GM21717 (cell line): Measurements from ENCODE around the gene PYDC1.
"Not testable (repeated sequence)": the region's sequence is repeated elsewhere in the genome, so short reads cannot be mapped to it uniquely, and the experiment has no call there.

Source experiments
- ATAC-seq: cut with Tn5 transposase; IDR thresholded peaks from one replicate; pipeline ENCODE4 v1.9.1; 2021; ENCODE audit warnings: mild to moderate bottlenecking, moderate library complexity; ENCODE audit not compliant: unreplicated experiment

The PYDC1 gene

DNA sequence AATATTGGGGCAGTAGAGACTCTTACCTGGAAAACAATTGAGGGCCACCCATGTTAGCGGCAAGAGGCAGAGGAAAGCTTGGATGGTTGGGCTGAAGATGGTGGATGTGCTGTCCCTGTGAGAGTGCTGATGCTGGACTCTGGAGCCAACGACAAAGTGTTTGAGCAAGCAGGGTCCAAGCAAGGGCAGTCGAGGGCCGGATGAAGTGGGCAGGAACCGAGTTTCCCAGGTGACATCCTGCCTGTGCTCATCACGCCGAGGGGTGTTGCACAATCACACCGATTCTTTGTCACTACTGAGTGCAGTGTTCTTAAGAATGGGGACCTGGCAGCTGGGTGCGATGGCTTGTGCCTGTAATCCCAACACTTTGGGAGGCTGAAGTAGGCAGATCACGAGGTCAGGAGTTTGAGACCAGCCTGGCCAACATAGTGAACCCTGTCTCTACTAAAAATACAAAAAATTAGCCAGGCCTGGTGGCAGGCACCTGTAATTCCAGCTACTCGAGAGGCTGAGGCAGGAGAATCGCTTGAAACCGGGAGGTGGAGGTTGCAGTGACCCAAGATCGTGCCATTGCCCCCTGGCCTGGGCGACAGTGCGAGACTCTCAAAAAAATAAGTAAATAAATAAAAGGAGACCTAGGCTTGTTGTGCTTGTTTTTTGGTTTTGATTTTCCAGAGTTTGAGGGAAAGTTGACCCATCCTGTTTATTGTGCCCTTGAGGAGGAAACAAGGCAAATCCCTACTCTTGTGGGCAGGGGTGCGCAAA lies 20.4 kb downstream of the PYDC1 start:
- no peak for ATAC-seq

DNA sequence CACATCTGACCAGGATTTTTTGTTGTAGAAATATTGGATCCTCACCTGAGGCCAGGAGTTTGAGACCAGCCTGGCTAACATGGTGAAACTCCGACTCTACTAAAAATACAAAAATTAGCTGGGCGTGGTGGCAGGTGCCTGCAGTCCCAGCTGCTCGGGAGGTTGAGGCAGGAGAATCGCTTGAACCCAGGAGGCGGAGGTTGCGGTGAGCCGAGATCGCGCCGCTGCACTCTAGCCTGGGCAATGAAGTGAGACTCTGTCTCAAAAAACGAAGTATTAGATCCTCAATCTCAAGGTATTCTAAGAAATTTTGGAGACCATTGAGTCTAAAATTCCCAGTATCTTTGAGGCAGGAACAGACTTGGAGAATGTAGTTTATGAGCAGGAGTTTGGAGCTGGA lies 21.1 kb downstream of the PYDC1 start:
- not testable (repeated sequence) for ATAC-seq

DNA sequence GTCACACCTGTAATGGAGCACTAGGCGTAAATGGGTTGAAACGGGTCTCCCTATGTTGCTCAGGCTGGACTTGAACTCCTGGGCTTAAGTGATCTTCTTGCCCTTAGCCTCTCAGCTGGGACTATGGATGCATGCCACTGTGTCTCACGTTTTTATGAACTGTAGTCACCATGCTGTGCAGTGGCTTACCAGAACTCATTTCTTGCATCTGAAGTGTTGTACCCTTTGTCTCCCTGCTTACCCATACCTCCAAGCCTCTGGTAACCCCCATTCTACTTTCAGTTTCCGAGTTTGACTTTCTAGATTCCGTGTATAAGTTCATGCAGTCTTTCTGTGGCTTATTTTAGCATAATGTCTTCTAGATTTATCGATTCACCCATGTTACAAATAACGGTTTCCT lies 22.0 kb downstream of the PYDC1 start:
- ATAC-seq = no peak

DNA sequence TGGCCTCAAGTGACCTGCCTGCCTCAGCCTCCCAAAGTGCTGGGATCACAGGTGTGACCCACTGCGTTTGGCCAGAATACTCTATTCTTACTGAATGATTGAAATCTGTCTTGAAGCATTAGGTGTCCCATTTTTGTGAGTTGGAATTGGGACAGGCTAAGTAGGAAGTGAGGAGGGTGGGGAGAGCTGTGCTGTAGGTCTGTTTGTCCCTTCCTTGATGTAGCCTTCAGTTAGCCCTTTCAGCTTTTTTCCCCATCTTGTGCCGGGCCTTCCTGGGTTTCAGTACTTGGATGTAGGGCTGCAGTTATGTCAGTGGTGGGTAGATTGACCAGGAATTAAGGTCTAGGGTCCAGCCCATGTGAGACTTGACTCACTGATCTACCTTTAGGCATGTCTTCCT lies 23.1 kb downstream of the PYDC1 start:
- no peak for ATAC-seq

DNA sequence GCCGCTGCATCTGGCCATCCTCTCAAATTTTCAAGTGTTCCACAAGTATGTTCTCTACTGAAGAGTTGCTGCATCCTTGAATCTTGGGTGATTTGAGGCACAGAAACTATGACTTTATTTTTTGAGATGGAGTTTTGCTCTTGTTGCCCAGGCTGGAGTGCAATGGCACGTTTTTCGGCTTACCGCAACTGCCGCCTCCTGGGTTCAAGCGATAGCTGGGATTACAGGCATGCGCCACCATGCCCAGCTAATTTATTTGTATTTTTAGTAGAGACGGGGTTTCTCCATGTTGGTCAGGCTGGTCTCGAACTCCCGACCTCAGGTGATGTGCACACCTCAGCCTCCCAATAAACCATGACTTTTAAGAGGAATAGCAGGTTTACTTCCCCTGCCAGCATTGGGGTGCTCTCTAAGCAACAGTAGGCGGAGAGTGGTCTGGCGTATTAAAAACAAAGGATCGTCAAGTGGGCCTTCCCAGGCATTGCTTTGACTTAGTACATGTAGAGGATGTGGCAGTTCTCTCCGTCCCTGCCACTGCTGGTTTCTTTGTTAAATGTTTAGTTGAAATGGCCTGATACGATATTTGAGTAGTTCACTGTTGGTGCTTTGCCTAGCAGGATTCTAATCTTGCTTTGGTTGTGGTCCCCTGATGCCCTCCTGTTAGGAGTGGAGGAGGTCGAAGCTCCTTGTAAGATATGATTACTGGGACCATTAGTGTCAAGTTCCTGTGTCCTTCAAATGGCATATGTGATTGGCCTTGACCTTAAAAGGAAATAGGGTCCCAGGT lies 23.9 kb downstream of the PYDC1 start:
- no peak for ATAC-seq

DNA sequence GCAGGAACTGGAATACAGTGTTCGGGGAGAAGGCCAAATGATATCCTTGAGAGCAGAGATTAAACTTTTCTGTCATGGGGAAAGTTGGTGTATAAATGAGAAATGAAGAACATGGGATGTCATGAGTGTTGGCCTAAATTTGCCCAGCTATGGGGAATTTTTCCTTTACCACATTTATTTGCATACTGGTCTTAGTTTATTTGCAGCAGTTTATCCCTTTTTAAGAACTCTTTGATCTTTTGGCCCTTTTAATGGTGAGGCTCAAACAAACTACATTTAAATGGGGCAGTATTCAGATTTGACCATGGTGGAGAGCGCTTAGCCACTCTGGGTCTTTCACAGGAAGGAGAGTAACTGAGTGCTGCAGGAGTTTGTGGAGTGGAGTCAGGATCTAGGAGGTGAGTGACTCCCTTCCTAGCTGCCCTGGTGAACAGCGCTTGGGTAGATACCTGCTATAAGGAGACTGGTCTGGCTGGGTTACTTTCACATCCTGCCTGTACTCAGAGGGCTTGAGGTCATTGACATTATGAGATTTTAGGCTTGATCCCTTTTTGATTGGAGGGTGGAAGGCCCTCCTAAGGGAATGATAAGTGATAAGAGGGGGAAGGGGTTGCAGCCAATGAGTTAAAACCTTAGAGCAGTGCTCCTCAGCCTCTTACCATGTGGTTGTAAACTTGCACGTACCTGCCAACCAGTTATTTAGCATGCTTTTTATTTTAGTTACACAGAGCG lies 25.1 kb downstream of the PYDC1 start:
- no peak for ATAC-seq

DNA sequence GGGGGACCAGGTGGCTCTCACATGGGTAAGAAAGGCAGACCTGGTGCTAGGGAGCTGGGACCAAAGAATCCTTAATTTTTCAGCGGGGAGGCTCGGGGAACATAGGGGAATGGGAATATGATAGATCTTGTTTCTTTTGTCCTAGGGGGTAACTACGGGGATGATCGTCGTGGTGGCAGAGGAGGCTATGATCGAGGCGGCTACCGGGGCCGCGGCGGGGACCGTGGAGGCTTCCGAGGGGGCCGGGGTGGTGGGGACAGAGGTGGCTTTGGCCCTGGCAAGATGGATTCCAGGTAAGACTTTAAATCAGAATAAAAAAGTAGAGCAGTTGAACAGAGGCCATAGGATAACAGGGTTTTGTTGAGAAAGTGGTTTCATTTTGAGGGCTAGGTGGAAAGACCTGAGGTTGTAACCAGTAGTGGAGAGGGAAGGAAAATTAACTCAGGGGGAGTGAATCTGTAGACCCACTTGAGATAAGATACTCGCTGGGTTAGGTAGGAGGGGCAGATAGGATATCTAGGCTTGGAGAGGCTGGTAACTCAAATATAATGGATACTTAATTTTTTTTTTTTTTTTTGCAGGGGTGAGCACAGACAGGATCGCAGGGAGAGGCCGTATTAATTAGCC lies 26.0 kb downstream of the PYDC1 start:
- ATAC-seq = no peak

DNA sequence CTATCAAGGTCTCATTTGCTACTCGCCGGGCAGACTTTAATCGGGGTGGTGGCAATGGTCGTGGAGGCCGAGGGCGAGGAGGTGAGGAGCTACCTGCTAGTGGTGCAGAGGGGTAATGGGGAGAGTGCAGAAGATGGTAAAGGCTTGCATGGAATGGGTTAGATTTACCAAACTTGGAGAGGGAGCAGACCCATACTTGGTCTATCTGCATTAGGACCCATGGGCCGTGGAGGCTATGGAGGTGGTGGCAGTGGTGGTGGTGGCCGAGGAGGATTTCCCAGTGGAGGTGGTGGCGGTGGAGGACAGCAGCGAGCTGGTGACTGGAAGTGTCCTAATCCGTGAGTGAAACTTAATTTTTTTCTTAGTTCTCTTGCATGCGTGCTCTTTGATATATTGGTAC lies 26.9 kb downstream of the PYDC1 start:
- ATAC-seq = no peak

DNA sequence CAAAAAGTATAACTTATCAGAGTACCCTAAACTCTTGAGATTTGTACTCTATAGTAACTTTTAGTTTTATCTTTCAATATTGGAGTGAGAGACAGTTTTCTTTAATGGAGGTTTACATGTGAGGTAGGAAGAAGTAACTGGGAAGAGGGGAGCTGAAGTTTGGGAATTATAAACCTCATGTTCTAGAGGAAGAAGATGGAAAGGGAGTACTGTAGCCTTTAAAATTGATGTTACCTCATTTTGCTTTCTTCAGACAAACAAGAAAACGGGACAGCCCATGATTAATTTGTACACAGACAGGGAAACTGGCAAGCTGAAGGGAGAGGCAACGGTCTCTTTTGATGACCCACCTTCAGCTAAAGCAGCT lies 27.5 kb downstream of the PYDC1 start:
- ATAC-seq = no peak

DNA sequence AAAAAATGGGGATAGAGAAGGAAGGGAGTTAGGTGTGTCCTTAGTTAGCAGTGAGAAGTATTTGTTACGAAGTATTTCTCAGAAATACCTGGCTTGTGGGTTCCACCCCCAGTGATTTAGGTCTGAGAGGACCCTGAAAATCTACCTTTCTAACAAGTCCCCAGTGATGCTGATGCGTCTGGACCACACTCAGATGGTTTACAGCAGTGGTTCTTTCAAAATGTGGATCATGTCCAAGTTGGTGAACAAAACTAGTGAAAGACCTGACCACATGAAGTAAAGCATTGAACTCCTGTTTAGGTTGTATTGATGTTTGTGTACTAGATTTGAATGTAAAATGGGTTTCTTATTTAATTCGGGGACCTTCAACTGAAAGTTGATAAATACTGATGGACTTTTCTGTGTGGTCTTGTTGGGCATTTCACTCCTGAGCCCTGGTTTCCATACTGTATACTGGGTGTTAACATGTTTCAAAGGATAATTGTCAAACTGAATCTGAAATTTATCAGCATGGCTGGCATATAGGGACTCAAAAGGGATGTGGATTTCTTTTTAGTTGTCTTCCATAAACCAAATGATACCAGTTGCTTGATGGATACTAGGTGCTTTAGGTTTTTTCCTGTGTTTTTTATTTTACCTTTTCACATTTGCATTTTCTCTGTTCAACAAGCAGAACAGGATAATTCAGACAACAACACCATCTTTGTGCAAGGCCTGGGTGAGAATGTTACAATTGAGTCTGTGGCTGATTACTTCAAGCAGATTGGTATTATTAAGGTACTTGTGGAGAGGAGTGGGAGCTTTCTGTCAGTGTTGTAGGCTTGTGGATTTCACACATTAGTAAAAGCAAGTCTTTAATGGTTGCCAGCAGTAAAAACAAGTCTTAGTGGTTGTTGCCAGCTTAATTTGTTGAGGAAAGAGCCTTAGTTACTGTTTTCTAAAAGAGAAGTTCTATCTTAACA lies 28.2 kb downstream of the PYDC1 start:
- no peak for ATAC-seq

DNA sequence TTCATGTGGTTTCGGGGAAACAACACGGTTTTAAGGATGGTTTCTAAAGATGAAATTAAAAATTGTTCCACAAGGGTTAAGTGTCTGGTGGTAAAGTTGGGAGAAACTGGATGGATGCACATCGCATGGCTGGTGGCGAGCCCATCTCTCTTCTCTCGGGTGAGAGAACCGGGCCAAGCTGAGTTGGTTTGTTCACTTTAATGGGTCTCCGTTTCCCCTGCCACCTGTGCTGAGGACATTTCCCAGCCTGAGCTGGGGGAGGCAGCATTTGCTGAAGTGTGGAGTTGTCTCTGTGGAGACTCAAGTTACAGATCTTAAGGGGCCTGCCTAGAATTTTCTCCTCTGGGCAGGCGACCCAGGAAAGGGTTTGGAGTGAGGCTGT lies 29.1 kb downstream of the PYDC1 start:
- ATAC-seq = no peak

DNA sequence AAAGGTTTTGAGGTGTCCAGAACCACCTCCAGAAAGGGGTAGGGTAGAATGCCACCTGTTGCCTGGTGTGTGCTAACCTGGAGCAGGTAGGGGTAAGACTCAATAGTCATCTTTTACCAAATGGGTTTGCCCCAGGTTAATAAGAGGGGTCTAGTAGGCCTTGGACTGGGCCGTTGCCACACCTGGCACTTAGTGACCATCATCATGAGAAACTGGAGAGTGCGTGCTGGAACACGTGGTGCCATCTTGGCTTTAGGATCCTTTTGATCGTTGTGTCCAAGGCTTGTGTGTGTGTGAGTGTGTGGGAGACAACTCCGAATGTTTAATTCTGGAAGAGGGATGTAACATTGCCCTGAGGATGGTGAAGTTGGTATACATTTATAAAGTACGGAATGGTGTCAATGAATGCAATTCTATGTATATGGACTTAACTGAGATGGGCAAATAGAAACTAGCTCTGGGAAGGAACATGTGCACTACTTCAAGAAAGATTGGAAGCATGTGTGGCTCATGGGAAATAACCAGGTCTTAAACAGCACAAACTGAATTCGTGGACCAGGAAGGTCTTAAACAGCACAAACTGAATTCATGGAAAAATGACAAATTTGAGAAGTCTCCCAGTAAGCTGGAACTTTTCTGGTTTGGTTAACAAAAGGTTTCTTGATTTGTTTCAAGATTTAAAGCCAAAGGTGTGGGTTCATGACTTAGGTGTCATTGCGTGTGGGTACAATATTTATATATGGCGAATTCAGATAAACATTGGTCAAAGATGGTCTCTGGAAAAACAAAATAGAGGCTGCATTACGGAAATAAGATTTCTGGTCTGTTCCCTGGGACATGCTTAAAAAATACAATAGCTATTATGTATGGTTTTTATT lies 29.8 kb downstream of the PYDC1 start:
- no peak for ATAC-seq

DNA sequence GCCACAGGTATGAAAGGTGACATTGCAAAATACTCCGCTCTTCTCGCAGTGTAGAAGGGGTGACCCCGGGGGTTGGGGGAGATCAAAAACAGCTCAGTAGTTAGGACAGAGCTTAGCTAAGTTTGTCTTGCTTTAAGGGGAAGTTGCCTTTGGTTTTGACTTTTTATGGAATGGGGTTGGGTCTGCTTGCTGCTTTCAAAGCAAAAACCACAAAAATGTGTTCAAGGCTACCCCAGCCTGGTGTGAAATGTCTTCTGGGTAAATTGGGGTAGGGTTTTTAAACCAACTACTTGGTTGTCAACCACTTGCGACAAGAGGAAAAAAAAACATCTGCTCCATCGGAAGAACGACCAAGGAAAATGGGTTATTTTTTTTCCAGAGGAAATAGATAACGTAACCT lies 30.8 kb downstream of the PYDC1 start:
- no peak for ATAC-seq

DNA sequence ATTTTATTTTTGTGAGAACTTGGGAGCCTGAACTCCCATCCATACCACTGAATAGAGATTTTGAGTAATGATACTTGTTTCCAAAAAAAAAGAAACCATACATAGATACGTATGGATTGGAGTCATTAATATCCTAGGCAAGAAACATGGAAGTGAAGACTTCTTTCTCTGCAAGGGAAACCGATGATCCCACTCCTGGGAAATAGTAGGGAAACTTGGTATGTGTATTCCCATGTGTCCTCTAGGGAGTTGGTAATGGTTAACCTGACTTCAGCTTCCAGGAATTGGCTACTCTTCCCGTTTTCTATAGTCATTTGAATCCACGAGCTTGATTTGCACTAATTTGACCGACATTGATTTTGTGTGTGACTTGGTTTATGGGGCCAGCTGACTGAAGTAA lies 31.6 kb downstream of the PYDC1 start:
- no peak for ATAC-seq

DNA sequence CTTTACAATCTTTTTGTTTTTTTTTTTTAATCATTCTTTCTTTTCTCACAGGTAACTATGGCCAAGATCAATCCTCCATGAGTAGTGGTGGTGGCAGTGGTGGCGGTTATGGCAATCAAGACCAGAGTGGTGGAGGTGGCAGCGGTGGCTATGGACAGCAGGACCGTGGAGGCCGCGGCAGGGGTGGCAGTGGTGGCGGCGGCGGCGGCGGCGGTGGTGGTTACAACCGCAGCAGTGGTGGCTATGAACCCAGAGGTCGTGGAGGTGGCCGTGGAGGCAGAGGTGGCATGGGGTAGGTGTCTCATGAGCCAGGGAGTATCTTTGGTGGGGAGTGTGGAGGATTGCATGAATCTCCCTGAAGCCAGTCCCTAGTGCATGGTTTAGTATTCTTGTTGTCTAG lies 32.0 kb downstream of the PYDC1 start:
- no peak for ATAC-seq

DNA sequence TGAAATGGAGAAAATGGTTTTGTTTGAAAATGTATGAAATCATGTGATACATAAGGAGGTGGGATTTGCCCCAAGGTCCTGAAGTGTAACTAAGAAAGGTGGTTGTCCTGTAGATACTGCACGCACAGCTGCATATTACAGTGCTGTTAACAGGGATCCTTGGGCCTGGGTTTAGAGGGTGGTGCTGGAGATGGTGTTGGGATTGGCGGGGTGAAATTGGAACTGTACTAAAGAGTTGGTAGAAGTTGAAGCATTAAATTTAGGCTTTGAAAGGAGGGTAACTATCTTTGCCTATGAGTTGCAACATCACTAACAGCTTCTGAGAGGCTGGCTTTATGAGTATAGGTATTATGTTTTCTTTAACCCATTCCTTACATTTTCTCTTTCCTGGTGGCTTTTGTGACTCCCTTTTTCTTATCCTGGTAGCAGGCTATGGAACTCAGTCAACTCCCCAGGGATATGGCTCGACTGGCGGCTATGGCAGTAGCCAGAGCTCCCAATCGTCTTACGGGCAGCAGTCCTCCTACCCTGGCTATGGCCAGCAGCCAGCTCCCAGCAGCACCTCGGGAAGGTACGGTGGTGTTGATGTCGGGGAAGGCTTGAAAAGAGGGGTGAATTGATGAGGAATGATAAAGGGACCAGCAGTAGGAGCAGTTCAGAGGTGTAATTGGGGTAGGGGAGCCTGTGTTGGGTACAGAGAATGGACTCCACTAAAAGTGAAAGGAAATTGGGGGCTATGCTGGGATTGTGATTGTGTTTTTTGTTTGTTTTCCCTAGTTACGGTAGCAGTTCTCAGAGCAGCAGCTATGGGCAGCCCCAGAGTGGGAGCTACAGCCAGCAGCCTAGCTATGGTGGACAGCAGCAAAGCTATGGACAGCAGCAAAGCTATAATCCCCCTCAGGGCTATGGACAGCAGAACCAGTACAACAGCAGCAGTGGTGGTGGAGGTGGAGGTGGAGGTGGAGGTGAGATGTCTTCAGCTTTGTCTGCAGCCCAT lies 33.2 kb downstream of the PYDC1 start:
- no peak for ATAC-seq

DNA sequence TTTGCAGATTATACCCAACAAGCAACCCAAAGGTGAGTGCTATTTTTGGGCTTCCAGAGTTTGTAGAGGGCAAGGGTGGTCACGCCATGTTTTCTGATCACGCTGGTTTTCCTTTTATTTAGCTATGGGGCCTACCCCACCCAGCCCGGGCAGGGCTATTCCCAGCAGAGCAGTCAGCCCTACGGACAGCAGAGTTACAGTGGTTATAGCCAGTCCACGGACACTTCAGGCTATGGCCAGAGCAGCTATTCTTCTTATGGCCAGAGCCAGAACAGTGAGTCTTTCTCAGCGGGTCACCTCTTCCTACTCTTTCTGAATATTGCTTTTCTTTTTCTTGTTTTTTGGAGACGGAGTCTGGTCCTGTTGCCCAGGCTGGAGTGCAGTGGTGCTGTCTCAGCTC lies 34.5 kb downstream of the PYDC1 start:
- ATAC-seq = no peak
